Loucy (cell line): Measurements from ENCODE around the gene OR2W3.

Experiments
- EZH2phosphoT487 ChIP-seq: fragments of 200-600 bp; IDR thresholded peaks from 2 replicates; pipeline ENCODE4 v1.6.1; 2018; ENCODE audit warnings: antibody characterized with exemption, mild to moderate bottlenecking, moderate library complexity, borderline replicate concordance
- TF ChIP-seq, protein P1 (sequence below): fragments of 200-600 bp; sonication (generic); conservative IDR thresholded peaks from 2 replicates; pipeline ENCODE4 v1.5.1; 2014; ENCODE audit warnings: mild to moderate bottlenecking, antibody characterized with exemption, low read length

DNA sequence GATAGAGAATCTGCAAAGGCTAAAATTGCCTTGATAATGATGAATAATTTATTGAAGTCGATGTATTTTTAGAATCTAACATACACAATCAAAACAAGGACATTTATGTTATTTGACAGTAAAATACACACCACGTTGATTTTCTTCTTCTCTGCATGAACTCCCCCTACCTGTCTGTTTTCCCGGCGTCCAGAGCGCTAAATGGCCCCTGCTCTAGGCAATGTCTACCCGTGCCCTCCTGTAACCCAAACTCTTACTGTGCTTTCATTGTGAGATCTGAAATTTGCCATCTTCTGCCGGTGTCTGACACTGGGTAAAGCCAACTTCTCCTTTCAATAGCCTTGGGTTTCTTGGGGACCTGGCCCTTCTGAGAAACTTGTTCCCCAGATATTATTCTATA, 47.0 kb upstream of the OR2W3 start:
- TF ChIP-seq, protein P1, sequence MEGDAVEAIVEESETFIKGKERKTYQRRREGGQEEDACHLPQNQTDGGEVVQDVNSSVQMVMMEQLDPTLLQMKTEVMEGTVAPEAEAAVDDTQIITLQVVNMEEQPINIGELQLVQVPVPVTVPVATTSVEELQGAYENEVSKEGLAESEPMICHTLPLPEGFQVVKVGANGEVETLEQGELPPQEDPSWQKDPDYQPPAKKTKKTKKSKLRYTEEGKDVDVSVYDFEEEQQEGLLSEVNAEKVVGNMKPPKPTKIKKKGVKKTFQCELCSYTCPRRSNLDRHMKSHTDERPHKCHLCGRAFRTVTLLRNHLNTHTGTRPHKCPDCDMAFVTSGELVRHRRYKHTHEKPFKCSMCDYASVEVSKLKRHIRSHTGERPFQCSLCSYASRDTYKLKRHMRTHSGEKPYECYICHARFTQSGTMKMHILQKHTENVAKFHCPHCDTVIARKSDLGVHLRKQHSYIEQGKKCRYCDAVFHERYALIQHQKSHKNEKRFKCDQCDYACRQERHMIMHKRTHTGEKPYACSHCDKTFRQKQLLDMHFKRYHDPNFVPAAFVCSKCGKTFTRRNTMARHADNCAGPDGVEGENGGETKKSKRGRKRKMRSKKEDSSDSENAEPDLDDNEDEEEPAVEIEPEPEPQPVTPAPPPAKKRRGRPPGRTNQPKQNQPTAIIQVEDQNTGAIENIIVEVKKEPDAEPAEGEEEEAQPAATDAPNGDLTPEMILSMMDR, result no peak
- no peak for TF ChIP-seq EZH2phosphoT487
